Measurements from ENCODE around the gene CFB. TPM values are rescaled to one million over a fixed set of nuclear protein-coding genes. Genes with fewer than 3 reads are reported as not detected.

CFB gene
- total RNA-seq, 1 donor from 2014 or later, result 1.4 TPM

- no peaks in the 10 kb centered on the region for H3K27me3 ChIP-seq (ENCODE audit: insufficient read depth, low read length)
- no peak overlapping the region for H3K9ac ChIP-seq (ENCODE audit: low read length)
- H3K9me3 ChIP-seq (ENCODE audit: insufficient read depth, low read depth, low read length), result no peaks in the 10 kb centered on the region
- H3K4me1 ChIP-seq (ENCODE audit: insufficient read depth, low read length), result peaks cover 20% of the 10 kb centered on the region
- FAIRE-seq (no peak), DNase-seq (ENCODE audit: low read depth) (no peak)
- Mint-ChIP-seq H3K27ac (ENCODE audit: unreplicated experiment) (no peak overlapping the region), H3K27me3 (ENCODE audit: low read depth, unreplicated experiment) (no peaks in the 10 kb centered on the region), H3K9me3 (ENCODE audit: unreplicated experiment) (no peaks in the 10 kb centered on the region), H3K4me3 (ENCODE audit: unreplicated experiment) (peak overlapping the region; percentile 30), H3K4me1 (ENCODE audit: low read depth, unreplicated experiment) (peaks cover 11% of the 10 kb centered on the region), H3K36me3 (ENCODE audit: low read depth, unreplicated experiment) (no peaks in the 10 kb centered on the region)
- TF ChIP-seq EZH2 (IDR thresholded peaks at IDR 0.05; ENCODE audit: insufficient read depth, low read length) (no peak), CTCF (IDR thresholded peaks at IDR 0.05; ENCODE audit: insufficient read depth, low read depth, low read length) (no peak)
- H3K4me3 ChIP-seq (ENCODE audit: insufficient read depth, low read depth, low read length), result no peak overlapping the region
- H2AFZ ChIP-seq (ENCODE audit: low read depth, low read length), result no peak overlapping the region
- H4K20me1 ChIP-seq (ENCODE audit: insufficient read depth, low read length), result peaks cover 4% of the 10 kb centered on the region
- peaks cover 4% of the 10 kb centered on the region for H3K36me3 ChIP-seq (ENCODE audit: insufficient read depth, low read length)
- no peak overlapping the region for H3K4me2 ChIP-seq (ENCODE audit: low read length)
- H3K27ac ChIP-seq (ENCODE audit: low read depth, low read length), result no peak overlapping the region
- H3K79me2 ChIP-seq (ENCODE audit: insufficient read depth, low read length), result peaks cover 14% of the 10 kb centered on the region
Observed at GRCh38 chr6:31899215-31899614, 46.7 kb upstream of the CFB start.

GRCh38 chr6:31899882-31900722 lies 45.8 kb upstream of the CFB start:
- Histone ChIP-seq H2AFZ (ENCODE audit: low read depth, low read length) (no peak overlapping the region), H3K4me1 (ENCODE audit: insufficient read depth, low read length) (peaks cover 20% of the 10 kb centered on the region), H3K36me3 (ENCODE audit: insufficient read depth, low read length) (peaks cover under 1% of the 10 kb centered on the region), H3K4me3 (ENCODE audit: insufficient read depth, low read depth, low read length) (no peak overlapping the region), H4K20me1 (ENCODE audit: insufficient read depth, low read length) (peaks cover 4% of the 10 kb centered on the region), H3K79me2 (ENCODE audit: insufficient read depth, low read length) (peaks cover 14% of the 10 kb centered on the region), H3K27ac (ENCODE audit: low read depth, low read length) (no peak overlapping the region), H3K27me3 (ENCODE audit: insufficient read depth, low read length) (no peaks in the 10 kb centered on the region), H3K9me3 (ENCODE audit: insufficient read depth, low read depth, low read length) (no peaks in the 10 kb centered on the region), H3K9ac (ENCODE audit: low read length) (no peak overlapping the region), H3K4me2 (ENCODE audit: low read length) (peak overlapping the region; percentile 24)
- H3K4me1 Mint-ChIP-seq (ENCODE audit: low read depth, unreplicated experiment), result peaks cover 11% of the 10 kb centered on the region
- no peak overlapping the region for H3K27ac Mint-ChIP-seq (ENCODE audit: unreplicated experiment)
- H3K4me3 Mint-ChIP-seq (ENCODE audit: unreplicated experiment), result peak overlapping the region; percentile 68
- TF ChIP-seq EZH2 (IDR thresholded peaks at IDR 0.05; ENCODE audit: insufficient read depth, low read length) (no peak), CTCF (IDR thresholded peaks at IDR 0.05; ENCODE audit: insufficient read depth, low read depth, low read length) (no peak)
- peaks cover 5% of the 10 kb centered on the region for H3K27me3 Mint-ChIP-seq (ENCODE audit: low read depth, unreplicated experiment)
- no peaks in the 10 kb centered on the region for H3K9me3 Mint-ChIP-seq (ENCODE audit: unreplicated experiment)
- FAIRE-seq (no peak), DNase-seq (ENCODE audit: low read depth) (no peak)
- H3K36me3 Mint-ChIP-seq (ENCODE audit: low read depth, unreplicated experiment), result no peaks in the 10 kb centered on the region

- Mint-ChIP-seq H3K27ac (ENCODE audit: unreplicated experiment) (no peak overlapping the region), H3K36me3 (ENCODE audit: low read depth, unreplicated experiment) (no peaks in the 10 kb centered on the region), H3K4me3 (ENCODE audit: unreplicated experiment) (peak overlapping the region; percentile 68), H3K4me1 (ENCODE audit: low read depth, unreplicated experiment) (peaks cover 11% of the 10 kb centered on the region), H3K9me3 (ENCODE audit: unreplicated experiment) (no peaks in the 10 kb centered on the region), H3K27me3 (ENCODE audit: low read depth, unreplicated experiment) (peaks cover 8% of the 10 kb centered on the region)
- Histone ChIP-seq H3K4me2 (ENCODE audit: low read length) (peak overlapping the region; percentile 92), H3K36me3 (ENCODE audit: insufficient read depth, low read length) (no peaks in the 10 kb centered on the region), H3K4me3 (ENCODE audit: insufficient read depth, low read depth, low read length) (peak overlapping the region; percentile 66), H4K20me1 (ENCODE audit: insufficient read depth, low read length) (peaks cover 4% of the 10 kb centered on the region), H3K9me3 (ENCODE audit: insufficient read depth, low read depth, low read length) (no peaks in the 10 kb centered on the region), H3K9ac (ENCODE audit: low read length) (peak overlapping the region; percentile 72), H2AFZ (ENCODE audit: low read depth, low read length) (peak overlapping the region; percentile 45), H3K79me2 (ENCODE audit: insufficient read depth, low read length) (peaks cover 14% of the 10 kb centered on the region), H3K4me1 (ENCODE audit: insufficient read depth, low read length) (peaks cover 20% of the 10 kb centered on the region), H3K27me3 (ENCODE audit: insufficient read depth, low read length) (no peaks in the 10 kb centered on the region), H3K27ac (ENCODE audit: low read depth, low read length) (no peak overlapping the region)
- no peak for FAIRE-seq
- no peak for DNase-seq (ENCODE audit: low read depth)
- TF ChIP-seq EZH2 (IDR thresholded peaks at IDR 0.05; ENCODE audit: insufficient read depth, low read length) (no peak), CTCF (IDR thresholded peaks at IDR 0.05; ENCODE audit: insufficient read depth, low read depth, low read length) (no peak)
Observed at GRCh38 chr6:31900917-31901414, 44.9 kb upstream of the CFB start.
